Motor neuron (in vitro differentiated cells): ENCODE measurements around the gene TMEM259. TPM values are rescaled to one million over a fixed set of nuclear protein-coding genes. Genes with fewer than 3 reads are reported as not detected.

Experiments used
- ATAC-seq, 8 experiments: fragments of 200-7000 bp; cut with Tn5 transposase; replicated peaks in 6 of 8; 2 replicates each; pipeline ENCODE4 v1.8.0; 2021; ENCODE audit warnings: mild to moderate bottlenecking in 8 of 8, moderate library complexity in 8 of 8
- H3K27ac ChIP-seq, 2 donors: fragments of 250-450 bp; sonication (Bioruptor Pico); 2 replicates each; pipeline ENCODE4 v1.9.0; 2021; ENCODE audit warnings: antibody characterized with exemption in 2 of 2, mild to moderate bottlenecking in 2 of 2, moderate library complexity in 1 of 2
- H3K4me1 ChIP-seq, 2 donors: fragments of 250-450 bp; sonication (Bioruptor Pico); replicated peaks in 1 of 2; 2 replicates each; pipeline ENCODE4 v1.6.1; 2021; ENCODE audit warnings: antibody characterized with exemption in 2 of 2, mild to moderate bottlenecking in 2 of 2, moderate library complexity in 1 of 2
- H3K4me3 ChIP-seq, 5 donors: fragments of 250-450 bp; sonication (Bioruptor Pico); 2 replicates each; pipeline ENCODE4 v1.9.0; 2021; ENCODE audit warnings: antibody characterized with exemption in 5 of 5, mild to moderate bottlenecking in 5 of 5, moderate library complexity in 4 of 5
- WGBS, 10 experiments: fragments of 450-650 bp; shearing (Covaris generic); methylation state at CpG; one replicate each; pipeline ENCODE4 v1.0.0; 2022; 5-methylcytosine and 5-hydroxymethylcytosine counted together
- in situ Hi-C, 9 experiments: fragments of 400-800 bp; cut with MboI; loops; one replicate each; pipeline ENCODE4 v1.15.0; 2021; ENCODE audit warnings: low sequenced_read_pairs in 9 of 9, low pct_unique_long_range_greater_than_20kb in 2 of 9; ENCODE audit not compliant: unreplicated experiment in 9 of 9
- total RNA-seq, 8 experiments: library from RNA; unstranded; fragments of 300-600 nt; gene quantifications; 2 replicates each; pipeline versions ENCODE4 v1.2.3 to v1.2.4, GENCODE V29; 2022

The TMEM259 gene
- total RNA-seq, 8 experiments from 2014 or later = 59.4 to 125 (median 87.8) TPM

- WGBS, 10 experiments = 50 to 70% (median 63%) methylated on average over 2 to 17 of the region's 27 CpGs; no CpG with 5 or more reads in 7 of the 10 experiments
- in situ Hi-C loops = no loop called here
- Histone ChIP-seq H3K4me3 (no peak overlapping the region), H3K27ac (no peak overlapping the region), H3K4me1 (peaks cover 0 to 2% of the 10 kb centered on the region in 2 donors)
- peak in 1 of 8 experiments; percentile 1 for ATAC-seq
Observed at GRCh38 chr19:1006711-1007398, 14.1 kb downstream of the TMEM259 start.

GRCh38 chr19:1004803-1005664 is 15.9 kb downstream of the TMEM259 start:
- in situ Hi-C loops = no loop called here
- no peak overlapping the region for H3K4me3 ChIP-seq
- H3K4me1 ChIP-seq = no peaks in the 10 kb centered on the region
- no peak for ATAC-seq
- no peak overlapping the region for H3K27ac ChIP-seq
- 59 to 92% (median 84%) methylated on average over 1 to 13 of the region's 70 CpGs; no CpG with 5 or more reads in 6 of the 10 experiments for WGBS, 10 experiments

GRCh38 chr19:1004204-1004802 is 16.6 kb downstream of the TMEM259 start:
- no peak for ATAC-seq
- no peak overlapping the region for H3K27ac ChIP-seq
- in situ Hi-C loops = no loop called here
- H3K4me3 ChIP-seq = no peak overlapping the region
- no peaks in the 10 kb centered on the region for H3K4me1 ChIP-seq
- 84 to 100% methylated on average over 2 to 5 of the region's 32 CpGs; no CpG with 5 or more reads in 8 of the 10 experiments for WGBS, 10 experiments

GRCh38 chr19:1003283-1003682 is 17.6 kb downstream of the TMEM259 start:
- Histone ChIP-seq H3K4me1 (peaks cover 0 to 6% of the 10 kb centered on the region in 2 donors), H3K4me3 (no peak overlapping the region), H3K27ac (no peak overlapping the region)
- in situ Hi-C loops = no loop called here
- WGBS, 10 experiments = 71 to 80% methylated on average over 3 to 4 of the region's 37 CpGs; no CpG with 5 or more reads in 8 of the 10 experiments
- ATAC-seq = no peak

- Histone ChIP-seq H3K4me3 (no peak overlapping the region), H3K27ac (no peak overlapping the region), H3K4me1 (peaks cover 0 to 6% of the 10 kb centered on the region in 2 donors)
- no peak for ATAC-seq
- in situ Hi-C loops = no loop called here
- 7 to 67% (median 38%) methylated on average over 2 to 3 of the region's 4 CpGs; no CpG with 5 or more reads in 7 of the 10 experiments for WGBS, 10 experiments
Observed at GRCh38 chr19:1002600-1002999, 18.3 kb downstream of the TMEM259 start.

- no peak overlapping the region for H3K27ac ChIP-seq
- H3K4me3 ChIP-seq = no peak overlapping the region
- peak; percentile 49 to 64 (median 58) for ATAC-seq
- 0 to 80% (median 32%) methylated on average over 1 to 5 of the region's 20 CpGs; no CpG with 5 or more reads in 6 of the 10 experiments for WGBS, 10 experiments
- in situ Hi-C loops = no loop called here
- H3K4me1 ChIP-seq = peaks cover 0 to 7% of the 10 kb centered on the region in 2 donors
Observed at GRCh38 chr19:1001538-1002166, 19.3 kb downstream of the TMEM259 start.

GRCh38 chr19:1000591-1001537 is 20.1 kb downstream of the TMEM259 start:
- peak overlapping the region; percentile 18 to 35 (median 31) for H3K4me3 ChIP-seq
- peaks cover 6 to 15% of the 10 kb centered on the region in 2 donors for H3K4me1 ChIP-seq
- peak in 3 of 8 experiments; percentile 1 to 16 (median 5) for ATAC-seq
- 0% methylated on average over 1 of the region's 73 CpGs; no CpG with 5 or more reads in 9 of the 10 experiments for WGBS, 10 experiments
- H3K27ac ChIP-seq = no peak overlapping the region
- in situ Hi-C loops = no loop called here

GRCh38 chr19:1000095-1000494 is 20.8 kb downstream of the TMEM259 start, which contains the start of gene GRIN3B:
GRIN3B (plus strand) TSS chr19:1000419; CDS start chr19:1000438, 19 bp downstream.
- H3K4me3 ChIP-seq = peak within 1 kb of the TSS; percentile 18 to 35 (median 31)
- H3K4me1 ChIP-seq = peaks cover 9 to 19% of the 10 kb centered on the region in 2 donors
- ATAC-seq = peak in 6 of 8 experiments; percentile 5 to 45 (median 35)
- 2% methylated on average over 7 of the region's 43 CpGs; no CpG with 5 or more reads in 9 of the 10 experiments for WGBS, 10 experiments
- in situ Hi-C loops = no loop called here
- no peak within 1 kb of the TSS for H3K27ac ChIP-seq

GRCh38 chr19:999379-999719 is 21.6 kb downstream of the TMEM259 start:
- Histone ChIP-seq H3K4me1 (peaks cover 9 to 19% of the 10 kb centered on the region in 2 donors), H3K4me3 (no peak overlapping the region), H3K27ac (no peak overlapping the region)
- WGBS, 10 experiments = 40 to 50% methylated on average over 2 to 3 of the region's 3 CpGs; no CpG with 5 or more reads in 8 of the 10 experiments
- ATAC-seq = no peak
- in situ Hi-C loops = no loop called here

GRCh38 chr19:998064-998463 is 22.9 kb downstream of the TMEM259 start:
- no peak overlapping the region for H3K27ac ChIP-seq
- no peak for ATAC-seq
- WGBS, 10 experiments = 0 to 20% (median 8%) methylated on average over 1 to 2 of the region's 6 CpGs; no CpG with 5 or more reads in 7 of the 10 experiments
- no peak overlapping the region for H3K4me3 ChIP-seq
- peaks cover 9 to 19% of the 10 kb centered on the region in 2 donors for H3K4me1 ChIP-seq
- in situ Hi-C loops = no loop called here

- 0 to 60% (median 0%) methylated on average over 1 to 33 of the region's 64 CpGs; no CpG with 5 or more reads in 3 of the 10 experiments for WGBS, 10 experiments
- in situ Hi-C loops = no loop called here
- Histone ChIP-seq H3K27ac (no peak overlapping the region), H3K4me1 (peaks cover 9 to 19% of the 10 kb centered on the region in 2 donors), H3K4me3 (peak overlapping the region in 2 of 5 donors; percentile 1 to 3)
- peak; percentile 48 to 74 (median 70) for ATAC-seq
Observed at GRCh38 chr19:996051-996838, 24.7 kb downstream of the TMEM259 start.
